Activated T-helper 2 cell treated with anti-CD3 and anti-CD28 coated beads, Interferon-gamma antibody, Interleukin-2, Interleukin-4, amounts not matched to agents 10 μg/mL and 5 μg/mL and 100 μg/mL, durations not matched to agents 14 hours and 24 hours and 36 hours (primary cell): ENCODE measurements around the gene SMYD3. TPM values are rescaled to one million over a fixed set of nuclear protein-coding genes. Genes with fewer than 3 reads are reported as not detected.

Experiments used
- DNase-seq: peaks from one replicate; pipeline ENCODE4 v3.0.0; 2021; ENCODE audit warnings: low spot score
- H3K27ac Mint-ChIP-seq: one replicate; pipeline ENCODE4 v1.8.0; 2021; ENCODE audit warnings: mixed read lengths
- H3K27me3 Mint-ChIP-seq: one replicate; pipeline ENCODE4 v1.8.0; 2021; ENCODE audit warnings: low read depth, mixed read lengths
- H3K36me3 Mint-ChIP-seq: one replicate; pipeline ENCODE4 v1.8.0; 2021; ENCODE audit warnings: low read depth, mixed read lengths
- H3K4me1 Mint-ChIP-seq: one replicate; pipeline ENCODE4 v1.8.0; 2021; ENCODE audit warnings: low read depth, mixed read lengths
- H3K4me3 Mint-ChIP-seq: one replicate; pipeline ENCODE4 v1.8.0; 2021; ENCODE audit warnings: low read depth, mild to moderate bottlenecking, moderate library complexity, mixed read lengths
- H3K9me3 Mint-ChIP-seq: one replicate; pipeline ENCODE4 v1.8.0; 2021; ENCODE audit warnings: mixed read lengths
- intact Hi-C: fragments of 100-400 bp; cut with micrococcal nuclease; formaldehyde crosslinking; loops from one replicate; pipeline ENCODE4 v1.15.1; 2023
- total RNA-seq: library from RNA; stranded (reverse); gene quantifications from 2 replicates; pipeline ENCODE4 v1.2.3, GENCODE V29; 2022

The SMYD3 gene
- total RNA-seq, 1 donor from 2014 or later, result 24.1 TPM

- intact Hi-C loops, result no loop called here
- DNase-seq, result no peak
- Mint-ChIP-seq H3K27me3 (no peaks in the 10 kb centered on the region), H3K9me3 (no peaks in the 10 kb centered on the region), H3K4me3 (no peak overlapping the region), H3K36me3 (no peaks in the 10 kb centered on the region), H3K27ac (no peak overlapping the region), H3K4me1 (peaks cover 8% of the 10 kb centered on the region)
Observed at GRCh38 chr1:245810181-245810769, 696.8 kb downstream of the SMYD3 start.

GRCh38 chr1:245809361-245809760, 697.7 kb downstream of the SMYD3 start:
- Mint-ChIP-seq H3K4me3 (no peak overlapping the region), H3K27ac (no peak overlapping the region), H3K27me3 (no peaks in the 10 kb centered on the region), H3K36me3 (no peaks in the 10 kb centered on the region), H3K4me1 (peaks cover 8% of the 10 kb centered on the region), H3K9me3 (no peaks in the 10 kb centered on the region)
- intact Hi-C loops, result no loop called here
- DNase-seq, result no peak

- no peak for DNase-seq
- no peaks in the 10 kb centered on the region for H3K27me3 Mint-ChIP-seq
- H3K4me1 Mint-ChIP-seq, result peaks cover 8% of the 10 kb centered on the region
- intact Hi-C loops, result no loop called here
- H3K27ac Mint-ChIP-seq, result no peak overlapping the region
- H3K36me3 Mint-ChIP-seq, result no peaks in the 10 kb centered on the region
- H3K9me3 Mint-ChIP-seq, result no peaks in the 10 kb centered on the region
- H3K4me3 Mint-ChIP-seq, result no peak overlapping the region
Observed at GRCh38 chr1:245807954-245808719, 698.9 kb downstream of the SMYD3 start.

GRCh38 chr1:245807306-245807705, 699.8 kb downstream of the SMYD3 start:
- H3K27me3 Mint-ChIP-seq, result no peaks in the 10 kb centered on the region
- no peaks in the 10 kb centered on the region for H3K36me3 Mint-ChIP-seq
- no peaks in the 10 kb centered on the region for H3K9me3 Mint-ChIP-seq
- H3K4me3 Mint-ChIP-seq, result no peak overlapping the region
- no peak for DNase-seq
- H3K4me1 Mint-ChIP-seq, result peaks cover 8% of the 10 kb centered on the region
- intact Hi-C loops, result no loop called here
- no peak overlapping the region for H3K27ac Mint-ChIP-seq

- Mint-ChIP-seq H3K9me3 (no peaks in the 10 kb centered on the region), H3K4me1 (peaks cover 8% of the 10 kb centered on the region), H3K36me3 (no peaks in the 10 kb centered on the region), H3K27ac (no peak overlapping the region), H3K27me3 (no peaks in the 10 kb centered on the region), H3K4me3 (no peak overlapping the region)
- no peak for DNase-seq
- intact Hi-C loops, result no loop called here
Observed at GRCh38 chr1:245805532-245805931, 701.5 kb downstream of the SMYD3 start.

- Mint-ChIP-seq H3K27ac (no peak overlapping the region), H3K4me1 (peaks cover 8% of the 10 kb centered on the region), H3K36me3 (no peaks in the 10 kb centered on the region), H3K27me3 (no peaks in the 10 kb centered on the region), H3K4me3 (no peak overlapping the region), H3K9me3 (no peaks in the 10 kb centered on the region)
- intact Hi-C loops, result no loop called here
- DNase-seq, result no peak
Observed at GRCh38 chr1:245804696-245805095, 702.4 kb downstream of the SMYD3 start.

GRCh38 chr1:245803666-245804037, 703.4 kb downstream of the SMYD3 start:
- Mint-ChIP-seq H3K27me3 (no peaks in the 10 kb centered on the region), H3K27ac (no peak overlapping the region), H3K4me3 (no peak overlapping the region), H3K9me3 (no peaks in the 10 kb centered on the region), H3K36me3 (no peaks in the 10 kb centered on the region), H3K4me1 (peaks cover 8% of the 10 kb centered on the region)
- intact Hi-C loops, result no loop called here
- DNase-seq, result no peak

- Mint-ChIP-seq H3K27ac (no peak overlapping the region), H3K36me3 (no peaks in the 10 kb centered on the region), H3K9me3 (no peaks in the 10 kb centered on the region), H3K4me3 (no peak overlapping the region), H3K4me1 (peaks cover 5% of the 10 kb centered on the region), H3K27me3 (no peaks in the 10 kb centered on the region)
- intact Hi-C loops, result no loop called here
- no peak for DNase-seq
Observed at GRCh38 chr1:245802941-245803665, 704.0 kb downstream of the SMYD3 start.

GRCh38 chr1:245800901-245801605, 706.0 kb downstream of the SMYD3 start:
- Mint-ChIP-seq H3K9me3 (no peaks in the 10 kb centered on the region), H3K4me1 (no peaks in the 10 kb centered on the region), H3K27ac (no peak overlapping the region), H3K4me3 (no peak overlapping the region), H3K27me3 (no peaks in the 10 kb centered on the region), H3K36me3 (no peaks in the 10 kb centered on the region)
- DNase-seq, result no peak
- intact Hi-C loops, result no loop called here

- H3K4me3 Mint-ChIP-seq, result no peak overlapping the region
- H3K36me3 Mint-ChIP-seq, result no peaks in the 10 kb centered on the region
- intact Hi-C loops, result no loop called here
- H3K9me3 Mint-ChIP-seq, result no peaks in the 10 kb centered on the region
- no peaks in the 10 kb centered on the region for H3K27me3 Mint-ChIP-seq
- H3K4me1 Mint-ChIP-seq, result no peaks in the 10 kb centered on the region
- H3K27ac Mint-ChIP-seq, result no peak overlapping the region
- DNase-seq, result no peak
Observed at GRCh38 chr1:245798349-245798711, 708.7 kb downstream of the SMYD3 start.

- no peak for DNase-seq
- Mint-ChIP-seq H3K4me1 (no peaks in the 10 kb centered on the region), H3K27me3 (no peaks in the 10 kb centered on the region), H3K36me3 (no peaks in the 10 kb centered on the region), H3K4me3 (no peak overlapping the region), H3K27ac (no peak overlapping the region), H3K9me3 (no peaks in the 10 kb centered on the region)
- intact Hi-C loops, result no loop called here
Observed at GRCh38 chr1:245797592-245798348, 709.3 kb downstream of the SMYD3 start.
